HCT116 (cell line): ENCODE measurements around the gene GPR22. TPM values are rescaled to one million over a fixed set of nuclear protein-coding genes. Genes with fewer than 3 reads are reported as not detected.

Experiments
- ATAC-seq: fragments of 200-7000 bp; cut with Tn5 transposase; 2 replicates; pipeline ENCODE4 v1.9.1; 2020; ENCODE audit warnings: mild to moderate bottlenecking, moderate library complexity
- BruUV-seq: library from RNA; stranded (reverse); fragments of 400-500 nt; replicated peaks from 2 replicates; lab custom pipeline; 2021; lab: Mats Ljungman, UMichigan
- CTCF ChIA-PET: fragments of 300-600 bp; sonication (Branson Sonifier 250); formaldehyde crosslinking; loops from one replicate; lab custom pipeline; 2021; ENCODE audit warnings: antibody characterized with exemption; lab: Charles Lee
- POLR2A ChIA-PET: fragments of 300-600, 350-600 bp; sonication (Branson Sonifier 250); formaldehyde crosslinking; loops from one replicate; lab custom pipeline; 2021; ENCODE audit warnings: antibody characterized with exemption; lab: Charles Lee
- RAD21 ChIA-PET, 2 experiments: fragments of 300-600 bp; sonication (Branson Sonifier 250); formaldehyde crosslinking; loops; one replicate each; lab custom pipeline; 2023; ENCODE audit warnings: low total read pairs in 2 of 2; ENCODE audit not compliant: uncharacterized antibody in 2 of 2, unreplicated experiment in 2 of 2, low non-redundant PET in 1 of 2; lab: Charles Lee
- DNase-seq: peaks from one replicate; pipeline ENCODE4 v3.0.0-alpha.2; 2010; ENCODE audit warnings: low read depth, low spot score
- H2AFZ ChIP-seq: fragments of 200-600 bp; shearing (Covaris generic), sonication (generic); 2 replicates; pipeline ENCODE4 v1.6.1; 2017; ENCODE audit warnings: low read depth, mixed run types, mixed read lengths, antibody characterized with exemption, low read length; ENCODE audit not compliant: poor library complexity, severe bottlenecking
- H3K27ac ChIP-seq: 2 replicates; pipeline ENCODE4 v1.5.1; 2012; ENCODE audit warnings: low read depth, low read length
- H3K27me3 ChIP-seq: fragments of 200-600 bp; sonication (generic); 2 replicates; pipeline ENCODE4 v1.6.1; 2016; ENCODE audit warnings: mixed run types, low read length, mixed read lengths; ENCODE audit not compliant: insufficient read depth
- H3K36me3 ChIP-seq, 2 experiments: fragments of 200-500 bp in 1 of 2; fragments of 200-600 bp in 1 of 2; sonication (Bioruptor generic) in 1 of 2; sonication (generic) in 1 of 2; 2 replicates each; pipeline versions ENCODE4 v1.5.1 to v1.6.1; 2014 to 2016; ENCODE audit warnings: low read length in 2 of 2, inconsistent platforms in 1 of 2, mixed read lengths in 1 of 2, mixed run types in 1 of 2; ENCODE audit not compliant: insufficient read depth in 2 of 2, control insufficient read depth in 1 of 2
- H3K4me1 ChIP-seq, 2 experiments: fragments of 200-600 bp in 1 of 2; sonication (generic) in 1 of 2; 2 replicates each; pipeline versions ENCODE4 v1.5.1 to v1.6.1; 2012 to 2017; ENCODE audit warnings: low read length in 2 of 2, inconsistent platforms in 1 of 2, mild to moderate bottlenecking in 1 of 2, mixed read lengths in 1 of 2, mixed run types in 1 of 2, moderate library complexity in 1 of 2; ENCODE audit not compliant: insufficient read depth in 2 of 2, control insufficient read depth in 1 of 2
- H3K4me2 ChIP-seq: fragments of 200-600 bp; sonication (generic); 2 replicates; pipeline ENCODE4 v1.6.1; 2017; ENCODE audit warnings: mixed run types, low read length, mixed read lengths
- H3K4me3 ChIP-seq, 2 experiments: fragments of 200-600 bp in 1 of 2; sonication (generic) in 1 of 2; replicated peaks in 1 of 2; 2 replicates each; pipeline ENCODE4 v1.5.1; 2011 to 2016; ENCODE audit warnings: low read length in 2 of 2, control low read depth in 1 of 2, low read depth in 1 of 2, mild to moderate bottlenecking in 1 of 2, mixed read lengths in 1 of 2, mixed run types in 1 of 2
- H3K79me2 ChIP-seq: fragments of 200-600 bp; sonication (generic); 2 replicates; pipeline ENCODE4 v1.6.1; 2017; ENCODE audit warnings: mild to moderate bottlenecking, mixed run types, low read length, moderate library complexity, mixed read lengths; ENCODE audit not compliant: insufficient read depth
- H3K9ac ChIP-seq: fragments of 200-600 bp; sonication (generic); 2 replicates; pipeline ENCODE4 v1.6.1; 2016; ENCODE audit warnings: low read length, mixed read lengths
- H3K9me2 ChIP-seq: fragments of 200-600 bp; sonication (generic), shearing (Covaris generic); 2 replicates; pipeline ENCODE4 v1.6.1; 2017; ENCODE audit warnings: mixed run types, mild to moderate bottlenecking, moderate library complexity; ENCODE audit not compliant: insufficient read depth
- H3K9me3 ChIP-seq, 2 experiments: fragments of 200-500 bp in 1 of 2; fragments of 200-600 bp in 1 of 2; sonication (Bioruptor generic) in 1 of 2; sonication (generic) in 1 of 2; 2 replicates each; pipeline ENCODE4 v1.6.1; 2014 to 2017; ENCODE audit warnings: low read length in 2 of 2, mixed read lengths in 2 of 2, inconsistent platforms in 1 of 2, low read depth in 1 of 2, mild to moderate bottlenecking in 1 of 2, mixed run types in 1 of 2, moderate library complexity in 1 of 2; ENCODE audit not compliant: control insufficient read depth in 1 of 2, insufficient read depth in 1 of 2
- H4K20me1 ChIP-seq: fragments of 200-600 bp; sonication (generic), shearing (Covaris generic); 2 replicates; pipeline ENCODE4 v1.6.1; 2017; ENCODE audit warnings: mixed run types, mild to moderate bottlenecking, moderate library complexity; ENCODE audit not compliant: insufficient read depth
- CEBPB ChIP-seq: IDR thresholded peaks from 2 replicates; pipeline ENCODE4 v1.6.1; 2012; ENCODE audit warnings: low read depth
- CTCF ChIP-seq, 3 experiments: fragments of 200-600 bp in 1 of 3; sonication (generic) in 1 of 3; IDR thresholded peaks in 2 of 3; conservative IDR thresholded peaks in 1 of 3; 2 replicates each; pipeline ENCODE4 v1.5.1; 2012 to 2017; ENCODE audit warnings: low read depth in 2 of 3, low read length in 2 of 3, antibody characterized with exemption in 1 of 3, borderline replicate concordance in 1 of 3, control low read depth in 1 of 3, mild to moderate bottlenecking in 1 of 3, mixed read lengths in 1 of 3, mixed run types in 1 of 3, moderate library complexity in 1 of 3; ENCODE audit not compliant: insufficient read depth in 1 of 3
- ELF1 ChIP-seq: IDR thresholded peaks from 2 replicates; pipeline ENCODE4 v1.6.1; 2012; ENCODE audit warnings: low read depth, borderline replicate concordance
- EZH2phosphoT487 ChIP-seq: fragments of 200-600 bp; IDR thresholded peaks from 2 replicates; pipeline ENCODE4 v1.6.1; 2018; ENCODE audit warnings: antibody characterized with exemption, borderline replicate concordance
- FOSL1 ChIP-seq: IDR thresholded peaks from 2 replicates; pipeline ENCODE4 v1.6.1; 2012; ENCODE audit warnings: low read depth
- POLR2A ChIP-seq: IDR thresholded peaks from 2 replicates; pipeline ENCODE4 v1.7.0; 2011; ENCODE audit warnings: borderline replicate concordance; ENCODE audit not compliant: insufficient read depth, insufficient read length; ENCODE audit errors: extremely low read depth
- POLR2AphosphoS5 ChIP-seq: IDR thresholded peaks from 2 replicates; pipeline ENCODE4 v1.6.1; 2011; ENCODE audit warnings: mild to moderate bottlenecking, low read depth, low read length, moderate library complexity
- RAD21 ChIP-seq: IDR thresholded peaks from 2 replicates; pipeline ENCODE4 v1.6.1; 2012; ENCODE audit warnings: low read depth, mild to moderate bottlenecking
- REST ChIP-seq: IDR thresholded peaks from 2 replicates; pipeline ENCODE4 v1.6.1; 2012; ENCODE audit warnings: low read depth
- SP1 ChIP-seq: IDR thresholded peaks from 2 replicates; pipeline ENCODE4 v1.6.1; 2012; ENCODE audit warnings: low read depth
- ZBTB33 ChIP-seq: IDR thresholded peaks from 2 replicates; pipeline ENCODE4 v1.6.1; 2011; ENCODE audit warnings: mild to moderate bottlenecking, low read length, moderate library complexity; ENCODE audit not compliant: insufficient replicate concordance; ENCODE audit errors: extremely low read depth
- ZNF274 ChIP-seq: fragments of 200-500 bp; sonication (Bioruptor generic); IDR thresholded peaks from 2 replicates; pipeline ENCODE4 v1.6.1; 2014; ENCODE audit warnings: mild to moderate bottlenecking, low read depth, low read length, inconsistent platforms
- intact Hi-C: fragments of 100-400 bp; cut with micrococcal nuclease; formaldehyde crosslinking; loops from 2 replicates; pipeline ENCODE4 v1.10.0; 2022
- total RNA-seq: library from RNA; stranded (reverse); gene quantifications from one replicate; pipeline ENCODE4 v1.2.1, GENCODE V29; 2021; ENCODE audit not compliant: unreplicated experiment

The GPR22 gene
- total RNA-seq, 1 experiment from 2014 or later, result not detected

GRCh38 chr7:107439025-107439424, 30.8 kb upstream of the GPR22 start:
- Histone ChIP-seq H4K20me1 (no peaks in the 10 kb centered on the region), H3K79me2 (no peaks in the 10 kb centered on the region), H3K27ac (no peak overlapping the region), H3K9me2 (no peaks in the 10 kb centered on the region), H3K4me2 (no peak overlapping the region), H3K4me3 (no peak overlapping the region), H3K9me3 (no peaks in the 10 kb centered on the region), H3K9ac (no peak overlapping the region), H3K36me3 (no peaks in the 10 kb centered on the region), H2AFZ (no peak overlapping the region), H3K4me1 (no peaks in the 10 kb centered on the region), H3K27me3 (no peaks in the 10 kb centered on the region)
- CTCF ChIA-PET, result interaction anchor here (0.7 kb wide), 1 partner anchor 675 kb away, joined by 3 read pairs; no protein-coding TSS in a partner anchor
- POLR2A ChIA-PET, result no interaction called here
- no peak for TF ChIP-seq CTCF (IDR thresholded peaks at IDR 0.05 in 2 of 3, conservative IDR thresholded peaks at IDR 0.05 in 1 of 3; ENCODE audit: borderline replicate concordance in 1 of 3, insufficient read depth in 1 of 3, low read depth in 2 of 3, low read length in 2 of 3)
- no peak for TF ChIP-seq REST
- TF ChIP-seq ZBTB33, result no peak
- no peak for TF ChIP-seq ELF1
- no peak for TF ChIP-seq SP1
- no peak for TF ChIP-seq FOSL1
- no peak for TF ChIP-seq POLR2AphosphoS5
- no peak for TF ChIP-seq POLR2A
- no peak for TF ChIP-seq CEBPB
- TF ChIP-seq ZNF274, result no peak
- no peak for TF ChIP-seq RAD21
- TF ChIP-seq EZH2phosphoT487, result no peak
- BruUV-seq, result no TSS peak
- no peak for DNase-seq
- RAD21 ChIA-PET, result no interaction called here
- intact Hi-C loops, result no loop called here
- no peak for ATAC-seq
